Epithelial cell of esophagus (primary cell): ENCODE results near the gene NGFR.
"Not testable (repeated sequence)": the region's sequence is repeated elsewhere in the genome, so short reads cannot be mapped to it uniquely, and the experiment has no call there.

ENCODE experiments used
- DNase-seq: peaks from one replicate; pipeline ENCODE4 v3.0.0; 2010; ENCODE audit warnings: low read depth
- H3K4me3 ChIP-seq: 2 replicates; pipeline ENCODE4 v1.5.1; 2011; ENCODE audit warnings: mild to moderate bottlenecking, low read length, control low read depth
- TF ChIP-seq, protein P1 (sequence below): IDR thresholded peaks from 2 replicates; pipeline ENCODE4 v1.5.1; 2011; ENCODE audit warnings: low read depth, mild to moderate bottlenecking, low read length, control low read depth, inconsistent platforms; ENCODE audit not compliant: insufficient read depth; ENCODE audit errors: missing control alignments

NGFR gene

DNA sequence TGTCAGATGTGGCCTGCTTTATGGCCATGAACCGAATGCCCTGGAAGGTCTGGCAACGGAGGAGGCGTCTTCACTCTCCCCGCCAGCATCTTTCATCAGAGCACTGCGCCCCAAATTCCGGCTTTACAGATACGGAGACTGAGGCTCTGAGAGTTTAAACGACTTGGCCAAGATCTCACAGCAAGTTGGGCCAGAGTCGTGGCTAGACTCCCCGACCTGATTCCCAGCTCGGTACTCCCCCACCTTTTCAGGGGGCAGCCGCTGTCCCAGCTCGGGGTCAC is 1.7 kb downstream of the NGFR start:
- DNase-seq, result no peak
- TF ChIP-seq, protein P1, sequence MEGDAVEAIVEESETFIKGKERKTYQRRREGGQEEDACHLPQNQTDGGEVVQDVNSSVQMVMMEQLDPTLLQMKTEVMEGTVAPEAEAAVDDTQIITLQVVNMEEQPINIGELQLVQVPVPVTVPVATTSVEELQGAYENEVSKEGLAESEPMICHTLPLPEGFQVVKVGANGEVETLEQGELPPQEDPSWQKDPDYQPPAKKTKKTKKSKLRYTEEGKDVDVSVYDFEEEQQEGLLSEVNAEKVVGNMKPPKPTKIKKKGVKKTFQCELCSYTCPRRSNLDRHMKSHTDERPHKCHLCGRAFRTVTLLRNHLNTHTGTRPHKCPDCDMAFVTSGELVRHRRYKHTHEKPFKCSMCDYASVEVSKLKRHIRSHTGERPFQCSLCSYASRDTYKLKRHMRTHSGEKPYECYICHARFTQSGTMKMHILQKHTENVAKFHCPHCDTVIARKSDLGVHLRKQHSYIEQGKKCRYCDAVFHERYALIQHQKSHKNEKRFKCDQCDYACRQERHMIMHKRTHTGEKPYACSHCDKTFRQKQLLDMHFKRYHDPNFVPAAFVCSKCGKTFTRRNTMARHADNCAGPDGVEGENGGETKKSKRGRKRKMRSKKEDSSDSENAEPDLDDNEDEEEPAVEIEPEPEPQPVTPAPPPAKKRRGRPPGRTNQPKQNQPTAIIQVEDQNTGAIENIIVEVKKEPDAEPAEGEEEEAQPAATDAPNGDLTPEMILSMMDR, result no peak
- peak overlapping the region; percentile 35 for H3K4me3 ChIP-seq

DNA sequence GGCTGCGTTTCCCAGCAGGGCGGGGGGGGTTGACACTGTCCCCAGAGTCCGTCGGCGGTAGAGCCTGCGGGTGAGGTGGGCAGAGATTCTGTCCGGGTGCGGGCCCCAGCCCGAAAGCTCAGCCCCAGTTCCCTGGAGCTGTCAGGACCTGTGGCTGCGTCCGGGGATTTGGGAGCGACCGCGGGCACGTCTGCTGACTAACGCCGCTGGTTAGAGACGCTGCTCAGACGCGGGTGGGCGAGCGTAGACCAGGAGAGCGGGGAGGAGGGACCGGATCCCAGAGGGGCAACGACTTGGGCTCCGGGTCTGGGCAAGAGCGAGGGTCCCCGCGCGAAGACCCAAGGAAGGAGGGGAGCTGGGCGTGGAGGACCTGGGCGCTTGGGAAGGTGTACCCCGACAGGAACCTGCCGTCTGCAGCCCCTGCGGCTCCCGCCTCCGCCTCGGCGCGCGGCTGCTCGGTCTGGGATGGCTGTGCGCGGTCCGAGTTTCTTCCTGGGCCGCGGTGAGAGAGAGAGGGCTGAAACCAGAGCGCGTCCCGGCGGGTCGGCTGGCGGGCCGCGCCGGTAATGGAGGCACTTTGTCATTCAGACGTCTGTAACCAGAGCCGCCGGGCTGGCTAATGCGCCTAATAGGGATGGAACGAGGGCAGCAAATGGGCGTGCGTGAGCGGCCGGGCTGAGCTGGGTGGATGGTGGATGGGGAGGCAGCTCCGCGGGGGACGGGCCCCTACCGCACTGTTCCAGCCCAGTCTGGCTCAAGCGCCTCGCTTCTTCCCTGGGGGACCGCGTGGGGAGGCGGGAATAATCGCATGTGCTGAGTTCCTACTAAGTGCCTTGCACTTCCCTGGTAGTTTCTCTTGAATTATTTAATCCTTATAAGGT is 2.3 kb downstream of the NGFR start:
- TF ChIP-seq, protein P1, result no peak
- peak overlapping the region; percentile 35 for H3K4me3 ChIP-seq
- peak; percentile 53 for DNase-seq

DNA sequence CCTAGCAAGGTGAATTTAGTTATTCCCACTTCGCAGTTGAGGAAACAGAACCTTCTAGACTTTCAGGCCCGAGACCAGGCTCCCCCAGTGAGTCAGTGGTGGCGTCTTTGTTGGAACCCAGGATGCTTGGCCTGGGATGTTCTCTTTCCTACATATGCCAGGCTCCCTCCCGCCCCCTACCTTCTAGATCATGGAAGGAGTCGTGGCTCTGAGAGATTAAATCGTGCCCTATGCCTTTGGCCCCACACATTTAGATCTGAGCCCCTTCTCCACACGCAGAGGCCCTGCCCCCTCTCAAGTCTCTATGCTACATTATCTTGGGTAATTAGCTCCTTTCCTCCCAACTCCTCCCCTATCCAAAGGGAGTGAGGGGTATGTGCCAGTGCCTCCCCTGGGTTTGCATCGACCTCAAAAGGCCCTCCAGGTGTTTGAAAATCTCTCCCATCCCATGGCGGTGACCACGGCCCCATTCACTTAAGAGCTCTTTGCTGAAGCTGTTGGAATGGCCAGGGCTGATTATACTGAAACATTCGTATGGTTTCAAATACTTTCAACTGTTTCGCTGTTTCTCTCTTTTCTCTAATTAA is 3.0 kb downstream of the NGFR start:
- no peak for DNase-seq
- TF ChIP-seq, protein P1, result peak; percentile 7
- H3K4me3 ChIP-seq, result no peak overlapping the region

DNA sequence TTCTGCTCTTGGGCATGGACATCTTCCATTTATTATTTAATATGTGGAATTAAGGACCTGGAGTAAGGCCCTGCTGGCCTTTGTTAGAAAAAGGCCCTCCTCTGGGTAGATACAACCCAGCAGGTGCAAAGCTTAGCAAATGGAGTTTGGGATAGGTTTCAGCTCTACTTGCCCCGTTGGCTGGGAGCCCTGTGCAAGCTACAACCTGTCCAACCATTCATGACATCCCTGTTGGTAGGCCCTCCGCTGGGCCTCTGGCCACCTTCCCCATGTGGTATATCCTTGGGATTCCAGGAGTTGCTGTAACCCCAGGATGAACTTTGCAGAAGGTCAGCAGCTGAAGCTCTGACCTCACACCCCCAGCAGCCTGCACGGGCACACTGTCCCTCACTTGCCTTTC is 6.4 kb downstream of the NGFR start:
- TF ChIP-seq, protein P1, result no peak
- DNase-seq, result peak; percentile 83

DNA sequence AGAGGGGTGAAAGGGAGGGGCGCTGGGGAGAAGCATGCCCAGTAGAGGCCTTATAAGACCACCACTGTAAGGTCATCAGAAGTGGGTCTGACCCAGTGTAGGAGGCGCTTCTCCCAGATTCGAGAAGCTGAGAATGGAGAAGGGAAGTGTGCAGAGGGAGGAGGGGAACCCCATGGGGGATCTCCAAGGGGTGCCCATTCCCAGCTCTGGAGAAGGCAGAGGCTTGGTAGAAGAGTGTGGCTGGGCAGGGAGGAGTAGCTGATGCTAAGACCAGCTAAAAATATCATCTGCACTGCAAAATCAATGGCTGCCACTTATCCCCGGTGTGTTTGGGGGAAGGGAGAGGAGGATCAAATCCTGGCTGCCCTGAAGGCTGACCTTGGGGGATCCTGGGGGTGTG is 7.2 kb downstream of the NGFR start:
- DNase-seq, result no peak
- TF ChIP-seq, protein P1, result no peak
- no peak overlapping the region for H3K4me3 ChIP-seq

More for the DNA sequence above, 6.4 kb downstream of the NGFR start:
- H3K4me3 ChIP-seq, result no peak overlapping the region

DNA sequence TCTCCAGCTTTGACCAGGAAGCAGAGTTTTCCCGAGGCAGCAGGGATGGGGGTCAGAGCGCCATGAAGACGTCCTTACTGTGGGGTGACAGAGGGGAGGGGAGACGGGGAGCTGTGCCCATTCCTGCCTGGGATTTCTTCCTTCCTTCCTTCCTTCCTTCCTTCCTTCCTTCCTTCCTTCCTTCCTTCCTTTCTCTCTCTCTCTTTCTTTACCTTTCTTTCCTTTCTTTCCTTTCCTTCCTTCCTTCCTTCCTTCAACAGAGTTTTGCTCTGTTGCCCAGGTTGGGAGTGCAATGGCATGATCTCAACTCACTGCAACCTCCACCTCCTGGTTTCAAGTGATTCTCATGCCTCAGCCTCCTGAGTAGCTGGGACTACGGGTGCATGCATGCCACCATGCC is 7.6 kb downstream of the NGFR start:
- not testable (repeated sequence) for H3K4me3 ChIP-seq, DNase-seq

DNA sequence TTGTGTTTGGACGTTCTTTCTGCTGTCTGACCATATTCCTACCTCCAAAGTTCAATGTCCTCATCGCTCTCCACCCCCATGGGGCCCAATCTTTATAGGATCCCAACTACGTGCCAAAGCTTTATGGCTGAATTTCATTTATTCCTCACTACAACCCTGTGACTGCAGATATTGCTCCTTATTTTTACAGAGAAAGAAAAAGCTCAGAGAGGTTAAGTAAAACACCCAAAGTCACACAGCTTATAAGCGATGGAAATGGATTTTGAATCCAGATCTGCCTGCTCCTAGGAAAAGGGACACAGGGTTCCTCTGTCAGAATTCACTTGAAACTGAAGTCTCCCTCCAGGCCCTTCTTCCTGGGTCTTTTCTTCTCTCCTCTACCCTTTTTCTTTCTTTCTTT is 9.3 kb downstream of the NGFR start:
- no peak for DNase-seq
- H3K4me3 ChIP-seq, result no peak overlapping the region
- TF ChIP-seq, protein P1, result no peak
